Mesothelial cell of epicardium (in vitro differentiated cells): ENCODE data around the gene TRMT112. TPM values are rescaled to one million over a fixed set of nuclear protein-coding genes. Genes with fewer than 3 reads are reported as not detected.

Experiments
- DNase-seq, 2 experiments: peaks; one replicate each; pipeline ENCODE4 v3.0.0; 2021; ENCODE audit warnings: low spot score in 2 of 2; ENCODE audit not compliant: unreplicated experiment in 2 of 2
- H3K27ac Mint-ChIP-seq: 2 replicates; pipeline ENCODE4 v1.8.0; 2021; ENCODE audit warnings: mixed read lengths
- H3K27me3 Mint-ChIP-seq: 2 replicates; pipeline ENCODE4 v1.8.0; 2021; ENCODE audit warnings: low read depth, mixed read lengths
- H3K36me3 Mint-ChIP-seq: 2 replicates; pipeline ENCODE4 v1.8.0; 2021; ENCODE audit warnings: mixed read lengths
- H3K4me1 Mint-ChIP-seq: 2 replicates; pipeline ENCODE4 v1.8.0; 2021; ENCODE audit warnings: mixed read lengths
- H3K4me3 Mint-ChIP-seq: 2 replicates; pipeline ENCODE4 v1.8.0; 2021; ENCODE audit warnings: mild to moderate bottlenecking, moderate library complexity, mixed read lengths
- H3K9me3 Mint-ChIP-seq: 2 replicates; pipeline ENCODE4 v1.8.0; 2021; ENCODE audit warnings: mixed read lengths
- microRNA-seq: library from miRNA; unstranded; fragments of <30 nt; microRNA quantifications from one replicate; pipeline ENCODE4 v1.2.0, GENCODE V29; 2021; ENCODE audit warnings: inconsistent platforms, mixed read lengths
- total RNA-seq: library from RNA; stranded (reverse); gene quantifications from 3 replicates; pipeline ENCODE4 v1.2.1, GENCODE V29; 2021
- TF ChIP-seq, protein P1 (sequence below): fragments of 200-600 bp; sonication (generic); IDR thresholded peaks from one replicate; pipeline ENCODE4 v1.5.0; 2021; ENCODE audit warnings: antibody characterized with exemption; ENCODE audit not compliant: unreplicated experiment

The TRMT112 gene
- total RNA-seq, 1 donor from 2014 or later: 184 TPM

DNA sequence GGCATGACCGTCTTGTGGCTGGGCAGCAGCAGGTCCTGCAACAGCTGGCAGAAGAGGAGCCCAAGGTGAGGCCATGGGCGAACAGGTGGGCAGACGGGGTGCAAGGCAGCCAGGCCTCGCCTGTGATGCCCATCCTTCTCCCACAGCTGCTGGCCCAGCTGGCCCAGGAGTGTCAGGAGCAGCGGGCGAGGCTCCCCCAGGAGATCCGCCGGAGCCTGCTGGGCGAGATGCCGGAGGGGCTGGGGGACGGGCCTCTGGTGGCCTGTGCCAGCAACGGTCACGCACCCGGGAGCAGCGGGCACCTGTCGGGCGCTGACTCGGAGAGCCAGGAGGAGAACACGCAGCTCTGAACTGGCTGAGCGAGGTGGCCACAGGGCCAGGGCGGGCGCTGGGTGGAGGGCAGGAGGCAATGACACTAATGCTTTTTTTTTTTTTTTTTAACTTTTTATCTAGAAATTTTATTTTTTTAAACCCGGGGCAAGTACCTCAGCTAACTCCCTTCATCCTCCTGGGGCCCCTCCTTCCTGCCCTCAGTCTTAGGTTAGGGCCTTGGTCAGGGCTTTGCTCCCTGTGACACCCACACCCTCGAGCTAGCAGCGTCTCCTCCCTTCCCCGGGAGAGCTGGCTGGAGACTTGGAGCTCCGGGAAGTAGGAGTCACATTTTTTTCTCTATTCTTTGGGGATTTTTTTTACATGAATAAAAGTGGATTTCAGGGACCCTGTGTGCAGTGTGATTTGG is 50.0 kb downstream of the TRMT112 start:
- TF ChIP-seq, protein P1, sequence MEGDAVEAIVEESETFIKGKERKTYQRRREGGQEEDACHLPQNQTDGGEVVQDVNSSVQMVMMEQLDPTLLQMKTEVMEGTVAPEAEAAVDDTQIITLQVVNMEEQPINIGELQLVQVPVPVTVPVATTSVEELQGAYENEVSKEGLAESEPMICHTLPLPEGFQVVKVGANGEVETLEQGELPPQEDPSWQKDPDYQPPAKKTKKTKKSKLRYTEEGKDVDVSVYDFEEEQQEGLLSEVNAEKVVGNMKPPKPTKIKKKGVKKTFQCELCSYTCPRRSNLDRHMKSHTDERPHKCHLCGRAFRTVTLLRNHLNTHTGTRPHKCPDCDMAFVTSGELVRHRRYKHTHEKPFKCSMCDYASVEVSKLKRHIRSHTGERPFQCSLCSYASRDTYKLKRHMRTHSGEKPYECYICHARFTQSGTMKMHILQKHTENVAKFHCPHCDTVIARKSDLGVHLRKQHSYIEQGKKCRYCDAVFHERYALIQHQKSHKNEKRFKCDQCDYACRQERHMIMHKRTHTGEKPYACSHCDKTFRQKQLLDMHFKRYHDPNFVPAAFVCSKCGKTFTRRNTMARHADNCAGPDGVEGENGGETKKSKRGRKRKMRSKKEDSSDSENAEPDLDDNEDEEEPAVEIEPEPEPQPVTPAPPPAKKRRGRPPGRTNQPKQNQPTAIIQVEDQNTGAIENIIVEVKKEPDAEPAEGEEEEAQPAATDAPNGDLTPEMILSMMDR: no peak
- H3K4me1 Mint-ChIP-seq: peaks cover 25% of the 10 kb centered on the region
- no peaks in the 10 kb centered on the region for H3K27me3 Mint-ChIP-seq
- no peak for DNase-seq
- H3K9me3 Mint-ChIP-seq: no peaks in the 10 kb centered on the region
- H3K27ac Mint-ChIP-seq: no peak overlapping the region
- peak overlapping the region; percentile 10 for H3K4me3 Mint-ChIP-seq
- peaks cover 12% of the 10 kb centered on the region for H3K36me3 Mint-ChIP-seq

Small RNA genes within 50 kb of the gene (microRNA-seq; reads per million reads assigned to microRNA genes)
- not detected for gene MIR7155

Other genes starting within 250 kb of the TRMT112 start
- 39.0 to 44.0 TPM (median 39.4 TPM) in 3 replicates for gene MACROD1, start 151.4 kb downstream of the TRMT112 start, total RNA-seq
- 127 to 133 TPM (median 131 TPM) in 3 replicates for gene STIP1, start 131.4 kb downstream of the TRMT112 start, total RNA-seq
- 4.8 to 8.4 TPM (median 5.9 TPM) in 3 replicates for gene FERMT3, start 110.8 kb downstream of the TRMT112 start, total RNA-seq
- 38.9 to 41.1 TPM (median 40.9 TPM) in 3 replicates for gene TRPT1, start 91.4 kb downstream of the TRMT112 start, total RNA-seq
- gene NUDT22, start 91.3 kb downstream of the TRMT112 start, total RNA-seq: 31.9 to 35.6 TPM (median 33.7 TPM) in 3 replicates
- gene DNAJC4, start 87.0 kb downstream of the TRMT112 start, total RNA-seq: 43.6 to 49.4 TPM (median 45.0 TPM) in 3 replicates
- gene VEGFB, start 83.0 kb downstream of the TRMT112 start, total RNA-seq: 83.2 to 90.1 TPM (median 85.8 TPM) in 3 replicates
- gene FKBP2, start 76.5 kb downstream of the TRMT112 start, total RNA-seq: 35.5 to 40.2 TPM (median 36.4 TPM) in 3 replicates
- gene PPP1R14B, start 70.6 kb downstream of the TRMT112 start, total RNA-seq: 119 to 131 TPM (median 124 TPM) in 3 replicates
- gene PLCB3, start 66.0 kb downstream of the TRMT112 start, total RNA-seq: 34.9 to 35.7 TPM (median 35.7 TPM) in 3 replicates
- 50.2 to 53.1 TPM (median 52.2 TPM) in 3 replicates for gene BAD, start 32.9 kb downstream of the TRMT112 start, total RNA-seq
- 43.8 to 45.1 TPM (median 44.6 TPM) in 3 replicates for gene GPR137, start 31.7 kb downstream of the TRMT112 start, total RNA-seq
- 0.22 to 0.58 TPM (median 0.27 TPM) in 3 replicates for gene KCNK4, start 26.3 kb downstream of the TRMT112 start, total RNA-seq
- gene CATSPERZ, start 17.2 kb downstream of the TRMT112 start, total RNA-seq: 0.47 TPM in 1 of 3 replicates, not detected in the others
- gene ESRRA, start 12.0 kb downstream of the TRMT112 start, total RNA-seq: 23.2 to 26.6 TPM (median 26.4 TPM) in 3 replicates
- gene PRDX5, start 562 bp upstream of the TRMT112 start, total RNA-seq: 134 to 139 TPM (median 139 TPM) in 3 replicates
- gene CCDC88B, start 22.6 kb upstream of the TRMT112 start, total RNA-seq: 10.1 to 12.0 TPM (median 11.5 TPM) in 3 replicates
- gene RPS6KA4, start 41.6 kb upstream of the TRMT112 start, total RNA-seq: 27.6 to 30.1 TPM (median 30.1 TPM) in 3 replicates
- gene SLC22A11, start 238.4 kb upstream of the TRMT112 start, total RNA-seq: 0.09 to 0.13 TPM (median 0.09 TPM) in 3 replicates